HPDE6-E6E7 (cell line): Measurements from ENCODE around the gene CCSER2.
"Not testable (repeated sequence)": the region's sequence is repeated elsewhere in the genome, so short reads cannot be mapped to it uniquely, and the experiment has no call there.

ENCODE experiments used
- DNase-seq: peaks from one replicate; pipeline ENCODE4 v3.0.0; 2011; ENCODE audit warnings: missing footprints; ENCODE audit errors: extremely low spot score

Gene CCSER2

DNA sequence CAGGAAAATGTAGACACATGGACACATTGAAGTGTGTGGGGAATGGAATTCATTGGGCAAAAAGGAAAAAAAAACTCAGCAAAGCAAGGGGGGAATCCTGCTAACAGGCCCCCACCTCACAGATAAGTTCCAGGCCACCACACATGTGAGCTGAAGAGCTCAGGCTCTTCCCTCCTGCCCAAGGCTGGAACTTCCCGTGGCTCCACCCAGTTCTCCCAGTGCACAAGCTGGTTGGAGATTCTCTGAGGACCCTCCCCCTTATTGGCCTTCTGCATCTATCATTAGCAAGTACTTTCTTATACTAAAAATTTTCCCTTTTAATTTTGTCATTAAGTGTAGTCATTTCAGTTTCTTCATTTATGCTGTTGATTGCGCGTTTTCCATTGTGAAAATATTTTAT, 190.8 kb downstream of the CCSER2 start:
- no peak for DNase-seq

DNA sequence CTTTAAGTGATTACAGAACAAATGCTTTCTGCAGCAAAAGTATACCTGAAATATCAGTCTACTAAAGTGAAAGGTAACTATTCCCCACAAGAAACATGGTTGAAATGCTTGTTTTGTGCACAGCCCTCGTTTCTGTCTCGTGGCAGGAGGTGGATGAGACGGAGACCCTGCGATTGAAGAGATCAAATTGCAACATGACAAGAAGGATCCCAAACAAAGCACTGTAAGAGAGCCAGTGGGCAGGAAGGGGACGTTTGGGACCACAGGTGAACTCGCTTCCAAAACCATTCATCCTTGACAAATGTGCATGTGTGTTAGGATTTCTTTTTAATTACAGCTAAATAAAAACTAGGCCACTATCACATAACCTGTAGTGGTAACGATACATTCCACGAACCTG, 192.6 kb downstream of the CCSER2 start:
- DNase-seq = no peak

DNA sequence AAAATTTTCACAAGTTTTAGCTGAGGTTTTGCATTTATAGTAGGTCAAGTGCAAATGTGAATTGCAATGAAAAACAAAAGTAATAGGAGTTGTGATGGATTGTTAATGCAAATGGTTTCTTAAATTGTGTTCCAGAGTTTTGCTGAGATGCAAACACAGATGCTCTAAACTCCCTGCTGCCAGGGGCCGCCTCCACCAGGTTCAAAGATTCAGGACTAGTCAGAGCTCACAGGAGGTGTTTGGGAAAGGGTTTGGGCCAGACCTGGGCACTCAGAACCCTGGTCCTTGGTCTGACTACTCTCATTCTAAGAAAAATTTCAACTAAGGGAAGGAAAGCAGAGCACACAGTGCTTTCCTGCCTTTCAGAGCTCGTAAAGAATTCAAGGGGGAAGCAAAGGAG, 193.1 kb downstream of the CCSER2 start:
- no peak for DNase-seq

DNA sequence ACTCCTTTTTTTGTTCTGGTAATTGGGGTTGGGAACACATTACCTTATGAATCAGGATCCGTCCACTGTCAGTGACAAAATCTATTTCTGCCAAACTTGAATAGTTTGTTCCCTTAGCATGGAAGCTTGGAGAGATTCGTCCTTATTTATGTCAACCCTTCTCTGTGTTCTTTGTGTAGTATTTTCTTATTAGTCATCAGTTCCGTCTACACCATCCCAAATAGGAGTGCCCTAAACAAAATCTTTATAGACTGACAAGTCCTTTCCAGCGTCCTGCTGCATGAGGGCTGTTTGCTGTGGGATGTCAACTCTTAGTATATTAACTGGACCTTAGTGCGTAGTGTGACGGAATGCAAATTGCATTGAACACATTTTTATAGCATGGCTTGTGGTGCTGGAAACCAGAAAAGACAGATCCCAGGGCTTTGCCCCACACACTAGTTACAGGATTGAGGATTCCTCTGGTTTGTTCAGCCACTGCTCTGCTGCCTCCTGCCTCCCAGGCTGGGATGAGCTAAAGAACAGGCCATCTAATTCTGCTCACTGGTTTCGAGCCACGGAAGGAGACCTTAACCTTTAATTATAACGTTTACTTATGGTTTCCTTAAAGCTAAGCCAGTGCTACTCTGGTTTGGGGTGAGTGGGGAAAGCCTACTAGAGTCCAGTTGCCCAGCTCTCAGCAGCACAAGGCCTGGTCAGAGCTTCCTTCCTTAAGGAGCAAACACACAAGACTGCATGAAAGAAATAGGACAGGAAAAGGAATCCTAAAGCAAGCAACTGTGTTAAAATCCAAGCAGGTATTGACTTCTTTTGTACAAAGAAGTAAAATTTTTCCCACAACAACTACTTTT, 194.4 kb downstream of the CCSER2 start:
- DNase-seq = no peak

DNA sequence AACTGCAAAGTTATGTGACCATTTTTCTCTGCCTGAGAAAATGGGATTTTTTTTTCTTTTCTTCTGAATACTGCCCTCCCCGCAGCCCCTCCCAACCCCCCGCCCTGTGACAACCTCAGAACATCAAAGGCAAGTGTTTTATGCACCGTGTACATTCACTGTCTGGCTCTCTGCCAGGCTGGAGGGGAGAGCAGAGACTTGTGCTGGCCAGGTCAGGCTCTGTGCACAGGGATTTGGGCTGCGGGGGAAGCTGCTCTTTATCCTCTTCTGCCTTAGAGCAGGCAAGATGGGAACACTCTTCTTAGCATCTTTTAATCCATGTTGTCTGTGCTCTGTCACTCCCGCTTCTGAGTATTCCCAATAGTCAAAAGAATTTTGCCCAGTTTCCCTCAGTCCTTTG, 195.1 kb downstream of the CCSER2 start:
- no peak for DNase-seq

- no peak for DNase-seq
These were observed 196.0 kb downstream of the CCSER2 start for GRCh38 chr10:84524435-84524834.

DNA sequence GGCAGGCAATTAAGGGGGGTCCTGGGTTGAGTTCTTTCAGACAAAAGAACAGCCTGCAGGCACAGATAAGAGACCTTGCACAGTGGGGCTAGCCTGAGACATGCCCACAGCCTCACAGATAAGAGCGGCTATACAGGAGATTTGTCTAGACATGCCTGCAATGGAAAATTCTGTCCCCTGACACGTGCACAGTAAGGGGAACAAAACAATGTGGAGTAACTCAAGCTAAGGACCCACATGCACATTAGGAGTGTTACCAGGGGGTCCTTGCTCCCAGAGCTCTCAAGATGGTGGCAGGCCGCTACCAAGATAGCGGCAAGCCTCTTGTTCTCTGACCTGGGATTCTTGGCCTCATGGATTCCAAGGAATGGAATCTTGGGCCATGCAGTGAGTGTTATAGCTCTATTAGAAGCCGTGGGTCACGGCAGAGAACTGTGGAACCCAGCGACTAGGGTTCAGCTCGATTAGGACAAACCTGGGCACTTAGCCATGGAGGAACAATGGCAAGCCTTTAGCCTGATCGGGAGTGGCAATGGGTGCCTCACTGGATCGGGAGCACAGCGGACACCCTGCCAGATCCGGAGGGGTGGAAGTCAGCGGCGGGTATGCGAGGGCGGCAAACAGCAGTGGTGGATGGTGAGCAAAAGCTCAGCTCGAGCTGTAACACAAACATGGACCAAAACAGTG, 196.9 kb downstream of the CCSER2 start:
- no peak for DNase-seq

DNA sequence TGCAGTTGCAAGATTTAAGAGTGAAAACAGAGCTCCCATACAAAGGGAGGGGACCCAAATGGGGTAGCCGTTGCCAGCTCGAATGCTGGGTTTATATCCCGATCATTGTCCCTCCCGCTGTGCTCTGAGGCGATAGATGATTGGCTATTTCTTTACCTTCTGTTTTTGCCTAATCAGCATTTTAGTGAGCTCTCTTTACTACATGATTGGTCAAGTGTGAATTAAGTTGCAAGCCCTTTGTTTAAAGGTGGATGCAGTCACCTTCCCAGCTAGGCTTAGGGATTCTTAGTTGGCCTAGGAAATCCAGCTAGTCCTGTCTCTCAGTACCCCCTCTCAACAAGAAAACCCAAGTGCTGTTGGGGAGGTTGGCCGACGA, 197.4 kb downstream of the CCSER2 start:
- not testable (repeated sequence) for DNase-seq

GRCh38 chr10:84527386-84527785, 199.0 kb downstream of the CCSER2 start:
- DNase-seq = not testable (repeated sequence)

DNA sequence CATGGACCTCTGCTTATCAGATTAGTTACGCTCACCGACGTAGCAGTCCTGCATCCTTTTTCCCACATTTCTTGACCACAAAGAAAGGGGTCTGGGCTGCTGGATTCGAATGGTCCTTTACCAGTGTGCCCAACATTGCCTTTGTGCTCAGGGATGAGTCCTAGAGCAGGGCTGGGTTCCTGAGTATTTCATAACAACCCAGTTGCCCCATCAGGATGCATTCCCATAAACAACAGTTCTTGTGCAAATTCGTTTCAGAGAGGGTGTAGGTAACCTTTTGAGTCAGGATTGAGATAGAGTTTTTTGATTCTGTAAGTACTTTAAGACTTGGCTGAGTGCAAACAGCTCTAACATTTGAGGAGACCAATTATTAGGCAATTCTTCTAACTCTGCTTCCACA, 200.1 kb downstream of the CCSER2 start:
- not testable (repeated sequence) for DNase-seq

- DNase-seq = no peak
These were observed 202.4 kb downstream of the CCSER2 start for GRCh38 chr10:84530724-84531325.

GRCh38 chr10:84531396-84531795, 203.0 kb downstream of the CCSER2 start:
- DNase-seq = no peak

DNA sequence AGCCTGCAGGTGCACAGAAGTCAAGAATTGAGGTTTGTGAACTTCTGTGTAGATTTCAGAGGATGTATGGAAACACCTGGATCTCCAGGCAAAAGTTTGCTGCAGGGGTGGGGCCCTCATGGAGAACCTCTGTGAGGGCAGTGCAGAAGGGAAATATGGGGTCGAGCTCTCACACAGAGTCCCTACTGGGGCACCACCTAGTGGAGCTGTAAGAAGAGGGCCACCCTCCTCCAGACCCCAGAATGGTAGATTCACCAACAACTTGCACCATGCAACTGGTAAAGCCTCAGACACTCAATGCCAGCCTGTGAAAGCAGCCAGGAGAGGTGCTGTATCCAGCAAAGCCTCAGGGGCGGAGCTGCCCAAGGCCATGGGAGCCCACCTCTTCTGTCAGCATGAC, 205.8 kb downstream of the CCSER2 start:
- no peak for DNase-seq

DNA sequence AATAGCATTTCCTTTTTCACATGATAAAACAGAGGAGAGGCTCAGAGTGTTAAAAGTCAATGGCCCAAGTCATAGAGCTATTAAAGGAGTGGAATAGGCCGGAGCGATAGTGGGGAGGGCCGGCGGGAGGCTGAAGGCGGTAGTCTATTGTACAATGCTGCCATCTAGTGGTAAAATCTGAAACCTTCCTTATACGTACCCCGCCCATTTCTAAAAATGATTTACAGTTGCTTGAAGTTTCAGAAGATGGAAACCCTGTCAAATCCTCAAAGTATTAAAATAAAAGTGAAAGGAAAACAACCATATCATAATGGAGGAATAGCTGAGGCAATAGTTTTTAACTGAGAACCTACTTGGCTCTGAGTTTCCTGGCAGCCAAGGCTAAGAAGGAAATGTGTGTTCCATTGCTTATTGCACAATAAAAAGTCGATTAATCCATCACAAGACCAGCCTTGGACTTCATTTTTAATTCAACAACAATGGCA, 209.1 kb downstream of the CCSER2 start:
- peak; percentile 49 for DNase-seq

DNA sequence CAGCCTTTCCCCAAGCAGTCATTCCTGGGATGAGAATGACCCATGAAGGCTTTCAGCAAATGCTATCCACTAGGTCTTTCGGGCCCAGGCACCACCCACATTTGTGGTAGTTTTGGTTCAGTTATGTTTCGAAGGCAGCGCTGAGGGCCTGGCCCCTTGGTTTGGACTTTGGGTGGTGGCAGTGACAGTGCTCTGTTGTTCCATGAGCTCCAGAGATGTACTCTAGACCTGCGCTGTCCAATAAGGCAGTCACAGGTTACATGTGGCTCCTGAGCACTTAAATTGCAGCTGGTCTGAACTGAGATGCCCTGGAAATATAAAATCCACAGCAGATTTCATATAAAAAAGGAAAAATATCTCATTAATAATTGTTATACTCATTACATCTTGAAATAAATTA, 209.6 kb downstream of the CCSER2 start:
- DNase-seq = no peak

DNA sequence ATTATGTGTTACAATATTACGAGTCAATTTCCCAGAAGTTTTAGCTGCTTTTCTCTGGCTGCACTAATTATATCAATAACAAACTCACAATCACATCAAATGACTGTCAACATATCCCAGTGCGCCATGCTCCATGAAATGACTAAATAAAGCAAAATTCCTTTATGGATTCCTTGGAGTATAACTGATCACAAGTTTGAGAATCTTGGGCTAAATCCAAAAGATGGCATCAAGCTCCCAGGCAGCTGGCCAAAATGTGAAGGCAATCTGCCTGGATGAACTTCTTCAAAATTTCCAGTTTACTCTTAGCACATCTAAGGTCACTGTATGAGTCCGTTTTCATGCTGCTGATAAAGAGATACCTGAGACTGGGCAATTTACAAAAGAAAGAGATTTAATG, 210.8 kb downstream of the CCSER2 start:
- no peak for DNase-seq

GRCh38 chr10:84540022-84540616, 211.7 kb downstream of the CCSER2 start:
- DNase-seq = peak; percentile 56

DNA sequence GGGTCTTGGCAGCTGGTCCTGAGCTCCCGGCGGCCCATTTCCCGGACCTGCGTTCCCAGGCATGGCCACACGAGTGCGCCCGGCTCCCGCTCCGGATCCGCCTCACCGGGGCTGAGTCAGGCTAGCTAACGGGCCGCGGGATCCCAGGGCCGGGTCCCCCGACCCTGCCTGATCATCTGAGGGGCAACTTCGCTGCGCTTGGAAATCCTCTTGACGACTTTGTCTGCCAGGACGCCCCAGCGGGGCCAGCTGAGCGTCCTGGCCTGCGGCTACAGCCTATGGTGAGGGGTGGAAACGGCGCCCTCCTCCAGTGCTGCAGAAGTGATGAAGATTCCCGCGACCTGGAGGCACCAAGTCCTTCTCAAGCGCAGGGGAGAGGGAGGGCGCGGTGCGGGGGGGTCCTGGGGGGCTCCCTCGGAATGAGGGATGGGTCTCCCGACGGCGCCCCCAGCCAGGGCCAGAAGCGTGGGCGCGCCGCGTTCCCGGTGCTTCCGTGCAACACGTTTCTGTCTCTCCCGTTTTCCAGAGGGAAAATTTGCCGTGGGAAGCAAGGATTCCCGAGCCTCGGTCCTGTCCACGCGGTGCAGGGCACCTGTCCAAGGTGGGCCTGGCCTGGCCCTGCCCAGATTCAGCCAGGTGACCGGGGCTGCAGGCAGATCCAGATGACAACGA, 212.4 kb downstream of the CCSER2 start:
- DNase-seq = peak; percentile 49

DNA sequence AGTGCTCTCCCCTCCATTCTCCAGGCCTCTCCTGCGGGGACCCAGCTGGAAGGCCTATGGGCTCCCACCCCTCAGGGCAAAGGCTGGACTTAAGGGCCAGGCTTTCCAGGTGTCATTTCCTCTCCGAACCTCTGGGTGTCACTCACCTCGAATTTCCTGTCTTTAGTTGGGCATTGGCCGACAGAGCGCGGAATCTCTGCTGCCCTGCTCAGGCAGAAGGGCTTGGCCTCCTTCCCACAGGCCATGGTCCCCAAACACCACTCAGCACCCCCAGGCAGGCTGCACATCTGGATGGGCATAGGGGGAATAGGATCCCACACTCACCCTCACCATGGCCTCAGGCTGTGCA, 212.9 kb downstream of the CCSER2 start:
- DNase-seq = no peak

- no peak for DNase-seq
These were observed 214.4 kb downstream of the CCSER2 start for GRCh38 chr10:84542522-84543490.

GRCh38 chr10:84543948-84544347, 215.6 kb downstream of the CCSER2 start:
- no peak for DNase-seq
